ENCODE results near the gene SLC17A4.
"Not testable (repeated sequence)": the region's sequence is repeated elsewhere in the genome, so short reads cannot be mapped to it uniquely, and the experiment has no call there.

The SLC17A4 gene

DNA sequence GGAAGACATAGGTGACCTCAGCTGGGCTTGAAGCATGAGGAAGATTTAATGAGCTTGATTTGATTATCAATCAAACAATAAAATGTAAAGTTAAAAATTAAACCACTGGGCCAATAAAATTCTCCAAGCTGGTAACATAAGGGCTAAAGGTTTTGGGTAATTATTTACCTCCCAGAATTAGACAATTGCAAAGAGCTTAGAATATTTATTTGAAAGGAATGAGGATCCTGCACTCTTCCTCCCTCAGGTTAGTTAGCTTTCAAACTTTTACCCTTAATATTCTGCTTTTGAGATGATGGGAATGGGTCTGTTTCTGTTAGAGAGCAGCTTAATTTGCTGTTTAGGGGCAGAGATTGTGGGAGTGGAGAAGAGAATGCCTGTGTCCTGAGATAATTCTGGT is at the start of gene SLC17A4:
Gene SLC17A4 (plus strand): TSS at position 208 of the 400 bp plus-strand sequence. CDS start 7,221 bp downstream, outside the sequence.
- DNase-seq, result no peak

DNA sequence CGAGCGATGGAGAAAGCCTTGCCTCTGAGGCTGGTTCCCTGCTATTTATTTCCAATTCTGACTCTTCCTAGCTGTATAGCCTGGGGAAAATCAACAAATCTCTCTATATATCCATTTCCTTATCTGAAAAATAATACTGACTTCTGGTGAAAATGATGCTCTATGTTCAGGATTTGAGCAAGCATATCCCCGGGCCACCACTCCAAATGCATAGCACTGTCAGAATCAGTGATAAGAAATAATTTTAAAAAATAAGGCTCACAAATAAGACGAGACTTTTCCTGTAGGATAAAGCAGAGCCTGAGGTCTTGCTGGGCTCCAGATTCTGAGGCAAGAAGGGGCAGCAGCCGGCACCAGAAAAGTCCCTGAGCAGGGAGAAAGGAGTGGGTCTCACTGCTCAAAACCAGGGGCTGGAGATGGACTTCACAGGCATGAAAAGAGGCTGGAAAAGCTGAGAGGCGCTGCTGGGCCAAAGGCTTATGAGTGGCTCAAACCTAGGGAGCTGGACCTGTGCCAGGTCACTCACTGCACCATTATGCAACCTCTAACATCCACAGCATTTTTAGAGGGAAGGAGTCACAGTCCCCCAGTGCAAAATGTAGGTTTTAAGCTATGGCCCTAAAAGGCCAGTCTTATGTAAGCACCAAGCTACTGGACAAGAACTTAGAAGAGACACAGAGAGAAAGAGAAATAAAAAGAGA is 48.1 kb upstream of the SLC17A4 start:
- no peak for DNase-seq

DNA sequence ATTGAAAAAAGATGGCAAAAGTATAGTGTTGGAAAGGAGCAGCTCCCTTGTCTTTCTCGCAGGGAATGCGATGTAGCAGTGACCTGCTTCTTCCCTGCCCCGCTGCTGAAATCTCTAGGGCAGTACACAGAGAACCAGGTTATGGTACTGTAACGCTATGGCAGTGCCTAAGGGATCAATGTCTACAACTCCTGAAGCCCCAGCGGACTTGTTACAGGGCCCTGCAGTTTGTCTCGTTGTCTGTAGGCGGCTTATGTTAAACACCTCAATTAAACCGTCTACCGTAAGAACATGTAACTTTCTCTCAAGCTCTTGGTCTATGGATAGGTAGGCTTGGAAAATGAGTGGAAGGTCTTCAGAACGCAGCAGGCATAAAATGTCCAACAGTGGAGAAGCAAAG is 44.8 kb upstream of the SLC17A4 start:
- DNase-seq, result no peak

DNA sequence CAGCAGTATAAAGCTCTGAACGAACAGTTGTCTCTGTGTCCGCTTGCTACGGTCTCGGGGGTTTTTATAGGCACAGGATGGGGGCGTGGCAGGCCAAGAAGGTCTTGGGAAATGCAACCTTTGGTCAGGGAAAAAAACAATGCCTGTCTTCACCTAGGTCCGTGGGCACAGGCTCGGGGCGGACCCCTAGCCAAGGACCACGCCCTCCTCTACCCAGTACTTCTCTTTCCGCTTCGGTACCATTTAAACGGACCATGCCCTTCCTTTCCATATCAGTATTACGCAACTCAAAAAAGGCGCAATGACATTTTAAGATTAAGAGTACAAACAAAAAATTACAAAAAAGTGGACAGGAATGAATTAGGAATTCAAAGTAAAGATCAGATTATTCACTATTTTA is 44.3 kb upstream of the SLC17A4 start:
- no peak for DNase-seq

DNA sequence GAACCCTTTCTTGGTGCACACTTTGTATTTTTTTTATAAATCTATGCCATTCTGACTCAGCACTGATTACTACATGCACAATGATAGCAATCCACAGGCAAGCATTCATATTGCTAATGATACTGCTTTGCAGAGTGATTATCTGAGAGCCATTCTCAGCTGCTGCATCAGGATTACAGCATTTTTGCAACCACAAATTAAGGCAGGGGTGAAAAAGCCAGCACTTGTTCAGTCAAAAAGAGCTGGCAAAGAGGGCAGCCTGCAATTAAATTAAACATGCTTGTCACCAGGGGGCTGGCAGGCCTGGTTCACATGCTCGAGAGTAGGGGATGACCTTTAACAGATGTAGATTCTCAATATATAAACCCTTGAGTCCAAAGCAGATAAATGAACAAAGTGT is 40.7 kb upstream of the SLC17A4 start:
- DNase-seq, result no peak

DNA sequence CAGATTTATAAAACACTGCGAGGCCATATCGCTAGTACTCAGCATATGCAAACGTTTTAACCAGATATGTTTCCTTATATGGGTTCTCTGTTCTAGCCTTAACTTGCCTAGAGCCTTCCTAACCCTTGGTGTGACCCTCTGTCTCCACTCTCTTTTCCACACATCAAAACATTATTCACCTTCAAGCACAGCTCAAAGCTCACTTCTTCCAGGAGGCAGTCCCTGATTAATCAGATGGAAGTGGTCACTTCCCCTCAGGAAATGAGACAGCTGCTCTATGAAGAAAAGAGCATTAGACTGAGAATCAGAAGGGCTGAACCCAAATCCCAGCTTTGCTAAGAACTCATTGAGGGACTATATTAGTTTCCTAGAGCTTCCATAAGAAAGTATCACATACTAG is 39.8 kb upstream of the SLC17A4 start:
- DNase-seq, result no peak

- no peak for DNase-seq
These were observed 38.7 kb upstream of the SLC17A4 start for GRCh38 chr6:25715794-25716193.

DNA sequence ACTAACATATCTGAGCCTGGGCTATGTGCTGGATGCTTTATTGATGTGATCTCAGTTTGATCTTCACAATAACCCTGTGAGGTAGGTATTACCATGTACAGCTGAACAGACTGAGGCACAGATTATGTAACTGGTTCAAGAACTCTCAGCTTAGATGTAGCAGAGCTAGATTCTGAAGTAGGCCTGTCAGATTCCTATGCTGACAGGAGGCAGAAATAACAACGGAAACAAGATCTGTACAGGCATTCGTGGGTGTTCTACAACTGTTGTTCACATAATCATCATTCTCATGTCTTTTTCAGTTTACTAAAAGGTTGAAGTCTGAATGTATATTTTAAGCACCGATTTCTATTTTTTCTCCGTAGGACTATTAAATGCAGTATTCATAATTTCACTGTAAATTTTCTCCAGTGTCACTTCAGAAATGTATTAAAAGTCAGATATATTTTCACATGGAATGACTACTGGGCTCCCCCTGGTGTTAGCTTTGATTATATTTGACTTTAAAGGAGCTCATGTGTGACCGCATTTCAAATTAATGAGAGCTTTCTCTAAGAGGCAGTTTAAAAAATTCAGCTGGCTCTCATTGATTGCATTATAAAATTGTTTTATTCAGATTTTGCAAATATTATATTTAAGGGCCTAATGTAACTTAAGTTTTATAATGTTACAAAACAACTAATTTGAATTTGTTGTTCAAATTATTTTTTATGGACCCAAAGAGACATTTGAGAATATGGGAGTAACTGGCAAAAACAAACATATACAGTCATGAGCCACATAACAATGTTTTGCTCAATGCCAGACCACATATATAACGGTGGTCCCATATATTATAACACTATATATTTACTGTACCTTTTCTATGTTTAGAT is 36.4 kb upstream of the SLC17A4 start:
- peak; percentile 7 for DNase-seq

DNA sequence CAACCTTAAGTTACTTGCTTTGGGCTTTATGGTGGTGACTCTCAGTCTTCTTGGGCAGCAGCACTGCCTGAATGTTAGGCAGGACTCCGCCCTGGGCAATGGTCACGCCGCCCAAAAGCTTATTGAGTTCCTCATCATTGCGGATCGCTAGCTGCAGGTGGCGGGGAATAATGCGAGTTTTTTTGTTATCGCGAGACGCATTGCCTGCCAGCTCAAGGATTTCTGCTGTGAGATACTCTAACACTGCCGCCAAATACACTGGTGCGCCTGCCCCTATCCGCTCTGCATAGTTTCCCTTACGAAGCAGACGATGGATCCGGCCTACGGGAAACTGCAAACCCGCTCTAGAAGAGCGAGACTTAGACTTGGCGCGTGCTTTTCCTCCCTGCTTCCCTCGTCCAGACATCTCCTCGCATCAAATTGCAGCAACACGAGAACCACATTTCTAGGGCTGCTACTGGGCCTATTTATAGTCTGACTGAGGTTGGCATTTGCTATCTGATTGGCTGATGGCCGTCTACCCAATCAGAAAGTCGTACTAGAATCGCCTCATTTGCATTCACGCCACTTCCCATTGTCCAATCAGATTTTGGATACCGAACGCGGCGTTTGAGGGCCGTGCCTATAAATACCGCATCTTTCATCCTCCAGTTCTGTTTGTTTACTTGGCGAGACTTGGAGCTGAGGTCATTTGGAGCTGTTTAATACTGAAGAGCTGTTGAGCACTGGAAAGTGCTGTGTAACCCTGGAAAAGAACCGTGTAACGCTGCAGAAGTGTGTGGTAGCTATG is 28.2 kb upstream of the SLC17A4 start:
- DNase-seq, result no peak

DNA sequence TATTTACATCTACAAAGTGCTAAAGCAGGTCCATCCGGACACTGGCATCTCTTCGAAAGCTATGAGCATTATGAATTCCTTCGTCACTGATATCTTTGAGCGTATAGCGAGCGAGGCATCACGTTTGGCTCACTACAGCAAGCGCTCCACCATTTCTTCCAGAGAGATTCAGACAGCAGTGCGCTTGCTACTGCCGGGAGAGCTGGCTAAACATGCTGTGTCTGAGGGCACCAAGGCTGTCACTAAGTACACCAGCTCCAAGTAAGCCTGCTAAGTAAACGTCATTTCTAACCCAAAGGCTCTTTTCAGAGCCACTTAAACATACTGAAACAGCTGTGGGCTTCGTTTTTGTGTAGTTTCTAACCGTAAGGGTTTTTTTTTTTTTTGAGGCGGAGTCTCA is 27.5 kb upstream of the SLC17A4 start:
- DNase-seq, result no peak

DNA sequence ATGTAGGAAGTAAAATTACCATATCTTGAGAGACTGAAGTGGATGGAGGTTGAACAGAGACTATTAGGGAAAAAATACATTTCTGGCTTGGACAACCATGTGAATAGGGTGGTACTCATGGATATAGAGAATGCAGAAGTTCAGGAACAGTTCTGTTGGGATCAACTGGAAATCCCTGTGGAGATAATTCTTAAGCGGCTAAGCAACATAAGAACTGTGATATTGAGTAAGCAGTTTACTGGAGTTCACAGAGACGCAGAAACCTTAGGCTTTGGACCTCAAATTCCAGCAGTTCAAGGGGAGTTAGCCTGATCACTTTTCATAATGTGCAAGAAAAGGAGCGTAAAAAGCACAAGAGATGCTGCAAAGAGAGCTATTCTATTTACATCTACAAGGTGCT is 23.6 kb upstream of the SLC17A4 start:
- no peak for DNase-seq

GRCh38 chr6:25731721-25732120 is 22.8 kb upstream of the SLC17A4 start:
- no peak for DNase-seq

- DNase-seq, result no peak
These were observed 21.9 kb upstream of the SLC17A4 start for GRCh38 chr6:25732468-25733198.

DNA sequence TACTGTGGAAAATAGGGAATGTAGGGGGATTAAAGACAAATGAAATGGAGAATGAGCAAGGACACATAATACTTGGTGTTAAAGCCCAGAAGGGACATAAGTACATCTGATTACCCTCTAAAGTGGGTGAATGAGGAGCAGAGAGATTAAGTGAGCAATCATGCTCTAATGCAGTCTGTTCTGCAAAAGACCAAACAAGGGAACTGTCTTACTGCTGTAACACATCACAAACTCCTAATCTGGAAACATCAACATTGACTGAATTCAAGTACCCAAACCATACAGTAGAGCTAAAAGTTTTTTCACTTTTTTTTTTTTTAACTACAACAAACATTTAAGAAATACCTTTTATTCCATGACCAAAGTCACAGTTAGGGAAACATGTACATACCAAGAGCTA is 19.3 kb upstream of the SLC17A4 start:
- DNase-seq, result no peak

- no peak for DNase-seq
These were observed 10.7 kb upstream of the SLC17A4 start for GRCh38 chr6:25743868-25744267.

- DNase-seq, result no peak
These were observed 8.7 kb upstream of the SLC17A4 start for GRCh38 chr6:25745836-25746235.

DNA sequence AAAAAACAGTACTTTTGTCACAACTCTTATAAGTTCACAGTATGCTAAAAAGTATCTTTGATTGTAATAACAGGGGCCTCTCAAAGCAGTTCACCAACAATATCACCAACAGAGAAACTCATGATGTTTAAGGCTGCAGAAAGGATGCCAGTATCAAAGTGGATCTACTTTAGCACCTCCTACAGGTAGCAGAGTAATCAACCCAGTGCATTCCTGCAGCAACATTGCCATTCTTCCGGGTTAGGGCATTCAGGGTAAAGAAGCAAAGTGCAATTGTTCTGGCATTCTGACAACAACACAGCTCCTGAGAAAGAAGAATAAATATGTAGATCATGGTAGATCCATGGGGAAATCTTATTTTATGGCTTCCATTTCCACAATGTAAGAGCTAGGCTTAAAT is 7.6 kb upstream of the SLC17A4 start:
- no peak for DNase-seq

DNA sequence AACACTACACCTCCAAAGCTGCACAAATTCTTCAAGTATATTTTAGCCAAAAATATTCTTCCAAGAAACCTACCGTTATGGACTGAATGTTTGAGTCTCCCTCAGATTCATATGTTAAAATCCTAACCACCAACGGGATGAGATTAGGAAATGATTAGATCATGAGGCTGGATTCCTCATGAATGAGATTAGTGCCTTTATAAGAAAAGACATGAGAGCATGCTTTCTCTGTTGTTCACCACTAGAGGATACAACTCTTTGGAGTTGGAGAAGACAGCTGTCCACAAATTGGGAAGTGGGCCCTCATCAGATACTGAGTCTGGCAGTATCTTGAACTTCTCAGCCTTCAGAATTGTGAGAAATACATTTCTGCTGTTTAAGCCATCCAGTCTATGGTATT is 7.1 kb upstream of the SLC17A4 start:
- DNase-seq, result no peak

GRCh38 chr6:25748049-25748448 is 6.5 kb upstream of the SLC17A4 start:
- no peak for DNase-seq

DNA sequence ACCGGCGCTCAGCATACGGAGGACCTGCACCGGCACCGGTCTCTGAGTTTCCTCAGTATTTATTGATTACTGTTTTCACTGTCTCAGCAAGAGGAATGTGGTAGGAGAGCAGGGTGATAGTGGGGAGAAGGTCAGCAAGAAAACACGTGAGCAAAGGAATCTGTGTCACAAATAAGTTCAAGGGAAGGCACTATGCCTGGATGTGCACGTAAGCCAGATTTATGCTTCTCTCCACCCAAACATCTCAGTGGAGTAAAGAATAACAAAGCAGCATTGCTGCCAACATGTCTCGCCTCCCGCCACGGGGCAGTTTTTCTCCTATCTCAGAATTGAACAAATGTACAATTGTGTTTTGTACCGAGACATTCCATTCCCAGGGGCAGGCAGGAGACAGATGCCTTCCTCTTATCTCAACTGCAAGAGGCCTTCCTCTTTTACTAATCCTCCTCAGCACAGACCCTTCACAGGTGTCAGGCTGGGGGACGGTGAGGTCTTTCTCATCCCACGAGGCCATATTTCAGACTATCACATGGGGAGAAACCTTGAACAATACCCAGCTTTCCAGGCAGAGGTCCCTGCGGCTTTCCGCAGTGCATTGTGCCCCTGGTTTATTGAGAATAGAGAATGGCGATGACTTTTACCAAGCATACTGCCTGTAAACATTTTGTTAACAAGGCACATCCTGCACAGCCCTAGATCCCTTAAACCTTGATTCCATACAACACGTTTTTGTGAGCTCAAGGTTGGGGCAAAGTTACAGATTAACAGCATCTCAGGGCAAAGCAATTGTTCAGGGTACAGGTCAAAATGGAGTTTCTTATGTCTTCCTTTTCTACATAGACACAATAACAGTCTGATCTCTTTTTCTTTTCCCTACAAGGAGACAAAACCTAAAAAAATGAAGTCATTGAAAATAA is 5.7 kb upstream of the SLC17A4 start:
- not testable (repeated sequence) for DNase-seq

DNA sequence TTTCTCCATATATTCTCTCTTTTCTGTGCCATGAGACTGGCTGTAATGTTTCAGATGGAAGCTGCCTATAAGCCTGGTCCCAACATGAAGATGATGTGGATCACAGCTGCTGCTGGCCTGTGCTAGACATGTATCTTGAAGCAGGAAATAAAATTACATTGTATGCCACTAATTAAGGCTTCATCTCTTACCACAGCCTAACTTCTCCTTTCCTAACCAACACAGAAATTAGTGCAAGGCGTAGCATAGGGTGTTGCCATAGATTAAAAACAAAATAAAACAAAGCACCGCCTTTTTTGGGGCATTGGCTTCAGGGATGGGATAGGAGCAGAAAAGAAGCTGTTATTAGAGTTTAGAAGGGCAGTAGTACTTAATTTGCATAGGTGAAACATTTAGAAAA is 4.7 kb upstream of the SLC17A4 start:
- no peak for DNase-seq

DNA sequence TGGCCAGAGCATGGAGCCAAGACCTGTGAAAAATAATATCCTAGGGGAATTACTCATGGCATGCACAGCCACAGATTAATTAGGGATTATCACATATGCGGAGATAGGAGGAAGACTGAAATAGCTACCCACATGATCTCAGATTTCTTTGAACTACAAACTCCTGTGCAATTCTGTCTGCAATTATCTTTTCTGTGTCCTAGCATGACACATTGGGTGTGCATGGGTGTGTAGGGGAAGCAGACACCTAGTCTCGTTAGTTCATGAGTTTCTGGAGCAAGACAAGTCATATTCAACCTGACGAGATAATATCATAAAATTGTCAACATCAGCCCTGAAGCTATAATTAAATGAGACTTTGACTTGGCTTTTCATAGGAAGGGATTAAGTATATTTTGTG is 3.6 kb upstream of the SLC17A4 start:
- no peak for DNase-seq
